ENCODE measurements around the gene ERC1. TPM values are rescaled to one million over a fixed set of nuclear protein-coding genes. Genes with fewer than 3 reads are reported as not detected.

The ERC1 gene
- total RNA-seq, 1 donor from 2014 or later: 16.6 TPM

- DNase-seq (ENCODE audit: low read depth) (no peak), FAIRE-seq (no peak)
- H3K4me3 ChIP-seq (ENCODE audit: low read depth, low read length): no peak overlapping the region
- no peaks in the 10 kb centered on the region for H3K36me3 ChIP-seq (ENCODE audit: control insufficient read depth, insufficient read depth, low read length)
- no peak for TF ChIP-seq CTCF (IDR thresholded peaks at IDR 0.05; ENCODE audit: insufficient read depth, low read length, severe bottlenecking)
- H3K27me3 ChIP-seq (ENCODE audit: control insufficient read depth, insufficient read depth, low read length): no peaks in the 10 kb centered on the region
Measured at GRCh38 chr12:1083151-1083888, 92.3 kb downstream of the ERC1 start.

DNA sequence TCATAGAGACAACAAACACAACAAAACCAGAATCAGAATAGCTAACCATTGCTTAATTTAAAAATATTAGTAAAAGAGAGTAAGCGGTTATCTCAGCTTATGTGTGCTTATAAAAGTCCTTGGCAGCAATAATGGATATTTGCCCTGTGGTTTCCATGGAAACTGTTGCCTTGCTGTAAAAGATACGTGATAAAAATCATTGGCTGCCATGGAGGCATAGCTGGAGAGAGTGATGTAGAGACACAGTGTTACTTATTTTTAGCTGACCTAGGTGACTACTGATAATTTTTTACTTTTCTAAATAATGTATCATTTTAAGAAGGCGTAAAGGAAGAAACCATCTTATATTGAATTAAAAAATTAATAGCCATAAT, 92.9 kb downstream of the ERC1 start:
- no peak for DNase-seq (ENCODE audit: low read depth)
- Histone ChIP-seq H3K36me3 (ENCODE audit: control insufficient read depth, insufficient read depth, low read length) (no peaks in the 10 kb centered on the region), H3K27me3 (ENCODE audit: control insufficient read depth, insufficient read depth, low read length) (no peaks in the 10 kb centered on the region), H3K4me3 (ENCODE audit: low read depth, low read length) (no peak overlapping the region)
- no peak for FAIRE-seq
- no peak for TF ChIP-seq CTCF (IDR thresholded peaks at IDR 0.05; ENCODE audit: insufficient read depth, low read length, severe bottlenecking)

GRCh38 chr12:1091350-1091749, 100.3 kb downstream of the ERC1 start:
- TF ChIP-seq CTCF (IDR thresholded peaks at IDR 0.05; ENCODE audit: insufficient read depth, low read length, severe bottlenecking): no peak
- FAIRE-seq (no peak), DNase-seq (ENCODE audit: low read depth) (no peak)
- no peak overlapping the region for H3K4me3 ChIP-seq (ENCODE audit: low read depth, low read length)
- no peaks in the 10 kb centered on the region for H3K27me3 ChIP-seq (ENCODE audit: control insufficient read depth, insufficient read depth, low read length)
- no peaks in the 10 kb centered on the region for H3K36me3 ChIP-seq (ENCODE audit: control insufficient read depth, insufficient read depth, low read length)

GRCh38 chr12:1093166-1093751, 102.2 kb downstream of the ERC1 start:
- Histone ChIP-seq H3K36me3 (ENCODE audit: control insufficient read depth, insufficient read depth, low read length) (no peaks in the 10 kb centered on the region), H3K4me3 (ENCODE audit: low read depth, low read length) (no peak overlapping the region), H3K27me3 (ENCODE audit: control insufficient read depth, insufficient read depth, low read length) (no peaks in the 10 kb centered on the region)
- FAIRE-seq (no peak), DNase-seq (ENCODE audit: low read depth) (peak; percentile 65)
- peak; percentile 50 for TF ChIP-seq CTCF (IDR thresholded peaks at IDR 0.05; ENCODE audit: insufficient read depth, low read length, severe bottlenecking)

DNA sequence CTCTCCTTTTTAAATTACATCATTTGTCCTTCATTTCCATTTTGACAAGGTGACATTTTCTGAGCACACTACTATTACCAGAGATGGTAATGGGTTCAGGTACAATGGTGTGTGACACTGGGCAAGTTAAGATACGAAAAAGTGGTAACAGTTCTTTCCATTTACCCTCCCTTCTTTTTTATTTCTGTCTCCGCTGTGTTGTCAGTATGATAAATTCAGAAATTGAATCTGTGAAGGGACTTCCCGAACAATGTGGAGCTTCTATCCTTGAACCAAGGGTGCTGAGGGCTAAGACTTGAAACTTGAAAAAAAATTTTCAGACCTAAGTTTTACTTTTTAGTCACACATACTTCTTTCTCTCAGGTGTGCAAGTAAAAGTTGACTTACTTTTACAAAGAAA, 103.7 kb downstream of the ERC1 start:
- TF ChIP-seq CTCF (IDR thresholded peaks at IDR 0.05; ENCODE audit: insufficient read depth, low read length, severe bottlenecking): no peak
- no peak overlapping the region for H3K4me3 ChIP-seq (ENCODE audit: low read depth, low read length)
- FAIRE-seq: no peak
- no peaks in the 10 kb centered on the region for H3K36me3 ChIP-seq (ENCODE audit: control insufficient read depth, insufficient read depth, low read length)
- no peaks in the 10 kb centered on the region for H3K27me3 ChIP-seq (ENCODE audit: control insufficient read depth, insufficient read depth, low read length)
- DNase-seq (ENCODE audit: low read depth): no peak

Data from bronchial epithelial cell (primary cell).